ENCODE measurements around the gene RBSN.
A peak's percentile ranks its signal among the peaks of the same experiment; 100 is the strongest.
"Not testable (repeated sequence)": the region's sequence is repeated elsewhere in the genome, so short reads cannot be mapped to it uniquely, and the experiment has no call there.

RBSN gene

DNA sequence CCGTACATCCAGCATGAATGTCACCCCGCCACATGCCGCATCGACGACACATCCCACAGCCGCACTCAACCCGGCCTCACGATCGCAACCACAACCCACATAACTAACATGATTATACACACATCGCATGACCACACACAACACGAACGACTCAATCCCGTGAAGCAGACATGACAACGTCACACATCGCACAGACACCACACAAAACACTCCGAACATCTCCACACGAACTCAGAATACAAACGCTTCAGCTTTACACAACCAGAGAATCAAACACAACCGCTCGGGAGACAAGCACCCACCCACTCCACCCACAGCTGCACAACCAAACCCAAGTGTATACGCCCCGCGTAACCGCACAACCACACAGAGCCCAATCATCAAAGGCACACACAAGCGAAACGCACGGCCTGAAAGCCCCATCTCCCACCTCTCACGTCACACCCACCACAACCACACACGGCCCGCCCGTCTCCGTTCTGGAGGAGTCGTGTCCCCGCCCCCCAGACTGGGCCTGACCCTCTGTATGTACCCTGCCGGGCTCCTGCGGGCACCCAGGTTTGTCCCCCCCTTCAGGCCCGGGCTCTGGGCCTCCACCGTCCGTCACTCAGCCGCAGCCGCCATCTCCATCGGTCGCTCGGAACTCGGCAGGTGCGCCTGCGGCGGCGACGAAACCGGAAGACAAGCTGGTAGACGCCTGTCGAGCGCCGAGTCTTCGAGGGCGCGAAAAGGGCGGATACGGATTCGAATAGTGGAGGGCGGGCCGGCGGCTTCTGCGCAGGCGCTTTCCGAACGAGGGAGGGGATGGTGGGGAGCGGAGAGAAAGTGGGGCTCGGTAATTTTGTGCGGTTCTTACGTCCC lies at the start of gene RBSN:
Gene RBSN (minus strand): TSS at position 646 of the 861 bp plus-strand sequence. CDS start 3,028 bp downstream, outside the sequence.
- DNase-seq = peak; percentile 98

- DNase-seq = no peak
These were observed 49.7 kb upstream of the RBSN start for GRCh38 chr3:15148614-15149013.

DNA sequence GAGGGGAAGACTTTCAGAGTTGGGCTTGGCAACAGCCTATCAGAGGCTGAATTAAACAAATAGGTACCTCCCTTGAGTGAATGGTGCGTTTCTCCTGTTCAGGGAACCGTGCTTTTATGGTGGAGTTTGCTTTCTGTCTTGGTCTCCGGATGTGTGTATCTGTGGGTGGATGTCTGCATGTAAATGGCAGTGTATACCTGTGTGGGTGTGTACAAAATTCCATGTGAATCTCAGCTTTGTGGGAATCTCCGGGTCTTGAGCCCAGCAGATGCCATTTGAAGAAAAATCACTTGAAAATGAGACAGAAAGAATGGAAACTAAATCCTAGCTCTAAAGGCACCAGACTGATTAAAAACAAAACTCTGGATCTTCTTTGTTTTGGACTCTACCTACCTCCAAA lies 37.9 kb upstream of the RBSN start:
- DNase-seq = not testable (repeated sequence)

DNA sequence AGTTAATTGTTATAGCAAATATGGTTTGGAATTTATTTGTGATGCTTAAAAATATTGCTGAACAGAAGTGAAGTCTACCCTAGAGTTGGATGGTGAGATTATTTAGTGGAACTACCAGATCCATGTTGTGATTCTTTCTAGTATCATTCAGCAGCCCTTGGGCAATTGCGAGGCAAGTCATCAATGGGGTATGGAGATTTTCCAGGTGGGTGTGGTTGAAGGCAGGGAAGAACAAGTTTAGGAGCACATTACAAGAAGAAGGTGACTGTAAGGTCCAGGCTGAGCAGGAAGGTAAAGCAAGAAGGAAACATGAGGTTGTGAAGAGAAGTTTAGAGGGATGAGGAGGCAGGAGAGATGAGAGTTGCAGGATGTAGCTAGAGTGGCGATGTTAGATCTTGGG lies 36.0 kb upstream of the RBSN start:
- not testable (repeated sequence) for DNase-seq

DNA sequence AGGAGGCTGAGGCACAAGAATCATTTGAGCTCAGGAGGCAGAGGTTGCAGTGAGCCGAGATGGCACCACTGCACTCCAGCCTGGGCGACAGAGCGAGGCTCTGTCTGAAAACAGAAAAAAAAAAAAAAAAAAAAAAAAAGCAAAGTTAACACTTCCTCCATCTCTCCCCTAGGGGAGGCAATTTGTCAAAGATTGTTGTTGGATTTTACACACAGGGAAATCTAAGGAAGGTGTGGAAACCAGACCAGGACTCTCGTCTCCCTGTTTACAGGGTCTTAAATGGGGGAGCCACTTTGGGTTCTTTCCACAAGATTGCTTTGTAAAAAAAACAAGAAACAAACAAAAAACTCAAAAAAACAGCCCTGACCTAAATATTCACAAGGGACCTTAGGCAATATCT lies 29.5 kb upstream of the RBSN start:
- not testable (repeated sequence) for DNase-seq

DNA sequence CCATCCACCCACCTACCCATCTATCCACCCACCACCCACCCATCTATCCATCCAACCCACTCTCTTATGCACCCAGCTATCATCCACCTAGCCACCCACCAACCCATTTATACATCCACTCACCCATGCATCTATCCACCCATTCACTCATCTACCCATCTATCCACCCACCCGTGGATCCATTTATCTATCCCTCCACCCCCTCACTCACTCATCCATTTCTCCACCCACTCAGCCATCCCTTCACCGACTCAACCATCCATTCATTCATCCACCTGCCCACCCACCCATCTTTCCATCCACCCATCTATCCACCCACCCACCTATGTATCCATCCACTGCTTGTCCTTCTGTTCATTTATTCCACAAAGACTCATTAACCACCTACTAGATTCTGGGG lies 28.0 kb upstream of the RBSN start:
- DNase-seq = not testable (repeated sequence)

DNA sequence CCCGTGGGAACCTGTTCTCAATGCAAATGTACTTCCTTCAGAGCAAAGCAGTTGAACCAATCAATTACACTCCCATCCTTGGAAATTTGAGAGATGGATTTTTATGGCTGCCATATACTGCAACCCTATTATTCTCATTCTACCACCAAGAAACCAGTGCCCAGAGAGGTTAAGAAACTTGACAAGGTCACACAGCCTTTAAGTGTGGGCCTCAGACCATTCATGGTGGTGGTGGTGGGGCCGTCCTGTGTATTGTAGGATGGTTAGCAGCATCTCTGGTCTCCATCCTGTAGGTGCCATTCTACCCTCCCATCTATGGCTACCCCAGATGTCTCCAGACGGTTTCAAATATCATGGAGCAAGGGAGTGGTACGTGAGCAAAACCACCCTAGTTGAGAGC lies 23.4 kb upstream of the RBSN start:
- DNase-seq = no peak

DNA sequence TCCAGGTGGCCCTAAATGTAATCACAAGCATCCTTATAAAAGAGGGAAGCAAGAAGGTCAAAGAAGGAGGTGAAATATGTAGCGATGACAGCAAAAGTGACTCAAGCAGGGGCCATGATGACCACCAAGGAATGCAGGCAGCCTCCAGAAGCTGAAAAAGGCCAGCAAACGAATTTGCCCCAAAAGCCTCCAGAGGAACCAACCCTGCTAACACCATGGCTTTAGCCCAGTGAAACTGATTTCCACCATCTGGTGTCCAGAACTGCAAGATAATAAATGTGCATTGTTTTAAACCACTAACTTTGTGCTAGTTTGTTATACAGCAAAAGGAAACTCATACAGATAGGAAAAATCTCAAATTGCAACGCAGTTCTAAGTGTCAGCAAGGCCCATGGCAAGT lies 23.0 kb upstream of the RBSN start:
- DNase-seq = no peak

DNA sequence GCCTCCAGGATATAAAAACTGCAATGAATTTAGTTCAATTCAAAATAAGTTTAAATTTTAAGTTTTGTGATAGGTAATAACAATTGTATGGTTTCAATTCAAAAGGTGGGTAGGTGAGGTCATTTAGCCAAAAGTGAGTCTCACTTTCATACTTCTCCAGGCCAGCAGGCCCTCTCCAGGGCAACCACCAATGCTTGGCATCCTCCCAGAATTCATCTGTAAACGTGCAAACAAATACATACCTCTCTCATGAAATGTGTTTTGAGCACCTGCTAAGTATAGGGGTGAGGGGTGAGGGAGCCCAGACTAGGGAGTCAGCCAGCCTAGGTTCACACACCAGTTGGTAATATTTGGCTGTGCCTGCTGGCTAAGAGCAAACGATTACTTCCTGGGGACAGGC lies 22.0 kb upstream of the RBSN start:
- DNase-seq = no peak

DNA sequence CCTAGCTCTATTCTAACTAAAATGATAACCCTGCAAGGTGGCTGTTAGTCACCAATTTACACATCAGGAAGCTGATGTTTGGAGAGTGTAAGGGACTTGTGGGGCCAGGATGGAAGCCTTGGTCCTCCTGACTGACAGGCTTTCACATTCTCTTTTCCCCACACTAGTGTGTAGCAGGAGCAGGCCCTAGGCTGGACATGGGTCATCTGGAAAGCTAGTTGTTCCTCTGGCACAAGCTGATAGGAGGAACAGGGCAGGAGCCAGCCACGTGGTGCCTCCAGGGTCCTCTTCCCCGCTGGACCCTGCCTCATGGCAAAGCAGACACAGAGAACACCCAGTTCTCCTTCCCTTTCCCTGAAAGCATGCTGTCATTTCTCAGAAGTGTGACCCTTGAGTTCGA lies 18.1 kb upstream of the RBSN start:
- DNase-seq = no peak

DNA sequence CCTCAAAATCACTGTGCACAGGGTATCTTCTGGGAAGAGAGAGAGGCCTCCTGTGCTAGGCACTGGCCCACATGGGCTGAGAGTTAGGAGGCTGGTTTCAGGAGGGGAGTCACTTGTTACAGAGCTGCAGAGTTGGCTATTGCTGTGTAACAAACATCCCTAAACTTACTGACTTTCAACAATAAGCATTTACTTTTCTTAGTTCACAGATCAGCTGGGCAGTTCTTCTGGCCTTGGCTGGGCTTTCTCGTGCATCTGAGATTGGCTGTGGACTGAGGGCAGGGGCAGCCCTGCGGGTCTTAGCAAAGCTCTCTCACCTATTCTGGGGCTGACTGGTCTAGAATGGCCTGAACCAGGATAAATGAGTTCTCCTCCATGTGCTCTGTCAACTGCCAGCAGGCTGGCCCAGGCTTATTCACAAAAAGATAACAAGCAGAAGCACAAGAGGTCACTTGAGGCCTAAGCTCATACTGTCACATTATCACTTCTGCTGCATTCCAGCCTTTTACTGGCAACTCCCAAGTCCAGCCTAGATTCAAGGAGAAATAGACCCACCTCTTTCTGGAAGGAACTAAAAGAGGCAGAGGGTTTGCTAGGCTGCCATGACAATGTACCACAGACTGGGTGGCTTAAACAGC lies 17.2 kb upstream of the RBSN start:
- no peak for DNase-seq

GRCh38 chr3:15114466-15115358 lies 15.8 kb upstream of the RBSN start:
- no peak for DNase-seq

GRCh38 chr3:15113884-15114283 lies 14.9 kb upstream of the RBSN start:
- no peak for DNase-seq

- no peak for DNase-seq
These were observed 14.5 kb upstream of the RBSN start for GRCh38 chr3:15113471-15113870.

DNA sequence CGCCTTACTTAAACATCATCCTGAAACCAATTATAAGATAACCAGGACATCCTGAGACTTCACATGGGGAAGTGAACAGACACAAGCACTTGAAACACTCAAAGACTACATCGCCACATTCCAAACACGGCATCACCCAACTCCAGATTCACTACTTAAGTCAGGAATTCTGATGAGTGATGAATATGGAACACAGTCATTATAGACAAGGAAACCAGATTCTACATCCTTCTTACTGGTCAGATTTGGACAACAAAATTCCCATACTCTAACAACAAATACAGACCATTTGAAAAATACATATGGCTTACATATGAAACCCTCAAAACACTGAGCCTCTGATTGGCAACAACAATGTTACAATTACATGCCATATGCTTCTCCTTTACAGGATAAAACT lies 13.1 kb upstream of the RBSN start:
- no peak for DNase-seq

DNA sequence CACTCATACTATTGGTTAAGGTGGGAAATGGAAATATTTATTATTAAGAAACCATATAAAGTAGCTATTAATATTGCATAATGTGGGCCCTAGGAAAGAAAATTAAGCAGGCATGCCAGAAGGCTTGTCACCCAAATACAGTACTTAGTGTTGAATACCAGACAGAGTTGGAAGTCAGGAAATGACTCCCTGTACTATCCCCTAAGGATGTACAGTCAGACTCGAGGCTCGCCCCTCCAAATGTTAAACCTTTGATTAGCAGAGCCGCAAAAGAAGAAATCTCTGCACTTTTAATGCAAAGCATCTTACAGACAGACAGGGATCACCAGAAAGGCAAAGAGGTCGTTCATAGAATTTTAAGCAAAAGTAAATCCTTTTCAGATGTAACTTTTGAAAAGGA lies 11.3 kb upstream of the RBSN start:
- no peak for DNase-seq

DNA sequence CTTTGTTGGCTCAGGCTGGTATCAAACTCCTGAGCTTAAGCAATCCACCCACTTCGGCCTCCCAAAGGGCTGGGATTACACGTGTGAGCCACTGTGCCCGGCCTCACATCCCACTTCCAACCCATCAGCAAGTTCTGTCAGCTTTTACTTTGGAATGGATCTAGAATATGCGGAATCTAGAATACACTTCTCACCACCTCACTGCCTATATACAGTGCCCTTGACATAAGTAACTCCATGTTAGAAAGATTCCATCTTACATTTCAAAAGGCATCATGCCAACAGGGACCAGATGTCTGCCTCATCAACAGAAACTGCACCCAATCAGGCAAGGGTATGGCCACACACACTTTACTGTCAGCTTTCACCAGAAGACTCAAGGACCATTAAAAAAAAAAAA lies 9.9 kb upstream of the RBSN start:
- no peak for DNase-seq

GRCh38 chr3:15108082-15108545 lies 9.2 kb upstream of the RBSN start:
- DNase-seq = peak; percentile 84

DNA sequence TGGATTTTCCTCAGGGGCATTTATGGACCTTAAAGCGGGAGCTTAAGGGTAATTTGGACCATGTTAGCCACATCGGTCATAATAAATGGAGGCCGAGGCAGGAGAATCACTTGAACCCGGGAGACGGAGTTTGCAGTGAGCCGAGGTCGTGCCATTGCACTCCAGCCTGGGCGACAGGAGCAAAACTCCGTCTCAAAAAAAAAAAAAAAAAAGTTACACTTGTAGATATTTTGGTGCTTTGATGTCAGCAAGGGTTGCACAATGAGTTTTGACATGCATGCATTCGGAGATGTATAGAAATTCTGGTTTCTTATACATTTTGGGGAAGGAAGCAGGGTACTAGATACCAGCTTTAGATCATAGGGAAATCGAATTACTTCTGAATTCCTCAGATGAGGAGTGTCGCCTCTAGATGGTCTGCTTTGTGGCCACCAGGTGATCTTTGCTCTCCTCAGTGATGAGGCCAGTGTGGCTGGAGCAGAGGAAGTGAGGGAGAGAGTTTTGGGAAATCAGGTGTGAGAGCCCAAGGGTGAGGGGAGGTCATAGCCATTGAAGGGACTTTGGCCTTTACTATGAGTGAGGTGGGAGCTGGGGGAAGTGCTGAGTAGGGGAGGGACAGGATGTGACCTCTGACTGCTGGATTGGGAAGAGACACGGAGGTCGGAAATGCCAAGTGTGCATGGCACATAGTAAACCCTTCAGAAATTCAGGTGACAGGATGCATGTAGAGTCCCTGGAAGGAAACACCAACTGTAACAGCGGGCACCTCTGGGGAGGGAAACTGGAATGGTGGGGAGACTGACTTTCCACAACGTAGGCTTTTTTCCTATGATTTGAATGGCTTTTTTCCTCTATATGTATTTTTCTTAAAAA lies 8.4 kb upstream of the RBSN start:
- no peak for DNase-seq

- DNase-seq = no peak
These were observed 3.9 kb upstream of the RBSN start for GRCh38 chr3:15102836-15103235.

- no peak for DNase-seq
These were observed 3.3 kb upstream of the RBSN start for GRCh38 chr3:15102256-15102655.

- peak; percentile 20 for DNase-seq
These were observed 583 bp upstream of the RBSN start for GRCh38 chr3:15099364-15100098.
